H1 (cell line): ENCODE measurements around the gene RFNG. TPM values are rescaled to one million over a fixed set of nuclear protein-coding genes. Genes with fewer than 3 reads are reported as not detected.

Experiments used
- CHD2 ChIP-seq: IDR thresholded peaks from 2 replicates; pipeline ENCODE4 v1.6.1; 2012; ENCODE audit warnings: low read length, improper control_type of control experiment
- SIN3A ChIP-seq, 2 experiments: IDR thresholded peaks in 1 of 2; conservative IDR thresholded peaks in 1 of 2; 2 replicates each; pipeline ENCODE4 v1.6.1; 2011 to 2012; ENCODE audit warnings: low read length in 2 of 2, improper control_type of control experiment in 1 of 2, low read depth in 1 of 2, mild to moderate bottlenecking in 1 of 2
- SP2 ChIP-seq: IDR thresholded peaks from 2 replicates; pipeline ENCODE4 v1.6.1; 2012; ENCODE audit warnings: mild to moderate bottlenecking, low read length, inconsistent platforms
- SUZ12 ChIP-seq: fragments of 200-600 bp; sonication (generic); IDR thresholded peaks from 2 replicates; pipeline ENCODE4 v1.6.1; 2012; ENCODE audit warnings: mild to moderate bottlenecking, inconsistent platforms, low read length, moderate library complexity, mixed read lengths
- polyA plus RNA-seq, 7 experiments: library from polyadenylated mRNA; depleted of rRNA in 3 of 7; stranded (reverse) in 5 of 7; unstranded in 2 of 7; fragments of >200 nt in 5 of 7; fragments of 200-250 nt in 2 of 7; gene quantifications; 1 replicate in 5 of 7; 2 replicates in 1 of 7; 4 replicates in 1 of 7; pipeline versions ENCODE4 v1.2.1 to v1.2.3, GENCODE V29; 2011 to 2013; ENCODE audit warnings: missing spikeins in 2 of 7, mixed read lengths in 2 of 7
- total RNA-seq: library from RNA; stranded (reverse); fragmentation: NEBNext Ultra II Directional; extraction: Animal tissue kit (Norgen Biotek cat#: 25700); gene quantifications from 2 replicates; pipeline ENCODE4 v1.2.1, GENCODE V29; 2021

RFNG gene
- total and polyA plus RNA-seq, 2 of the 8 experiments (the other 6 are each of a cell fraction or from before 2014, with no cell fraction given): 26.7 to 28.4 TPM

DNA sequence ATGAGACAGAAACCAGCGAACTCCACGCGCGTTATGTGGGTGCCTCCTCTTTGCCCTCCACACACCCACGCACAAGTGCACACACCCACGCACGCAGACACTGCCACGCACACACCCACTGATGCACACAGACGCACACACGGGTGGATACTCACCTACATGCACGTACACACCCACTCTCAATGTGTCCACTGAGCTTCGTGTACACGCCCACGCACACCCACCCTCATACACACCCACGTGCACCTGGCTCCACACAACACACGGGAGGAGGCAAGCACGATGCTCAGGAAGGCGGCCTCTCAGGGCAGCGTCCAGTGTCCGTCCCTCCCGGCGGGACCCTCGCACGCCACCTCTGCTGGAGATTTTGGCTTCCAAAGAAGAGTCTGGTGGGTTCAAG, 4.2 kb downstream of the RFNG start (continued):
- TF ChIP-seq SIN3A (conservative IDR thresholded peaks at IDR 0.05 in 1 of 2, IDR thresholded peaks at IDR 0.05 in 1 of 2; ENCODE audit: low read depth in 1 of 2, low read length in 2 of 2) (no peak), SP2 (no peak), CHD2 (no peak), SUZ12 (no peak)
